Panc1 (cell line): Measurements from ENCODE around the gene GNS.

Experiments used
- POLR2AphosphoS5 ChIP-seq: IDR thresholded peaks from 2 replicates; pipeline ENCODE4 v1.6.1; 2012; ENCODE audit warnings: mild to moderate bottlenecking, low read depth, low read length, moderate library complexity
- SIN3A ChIP-seq: IDR thresholded peaks from 2 replicates; pipeline ENCODE4 v1.6.1; 2012; ENCODE audit warnings: low read depth, mild to moderate bottlenecking, low read length, moderate library complexity, borderline replicate concordance; ENCODE audit not compliant: insufficient read depth
- TCF7L2 ChIP-seq: IDR thresholded peaks from 2 replicates; pipeline ENCODE4 v1.6.1; 2011; ENCODE audit warnings: mild to moderate bottlenecking, low read depth, low read length, inconsistent platforms
- TF ChIP-seq, protein P1 (sequence below): fragments of 450-650 bp; IDR thresholded peaks from 2 replicates; pipeline ENCODE4 v1.5.1; 2017; ENCODE audit warnings: mild to moderate bottlenecking
- TF ChIP-seq, protein P2 (sequence below), 2 experiments: IDR thresholded peaks; 2 replicates each; pipeline ENCODE4 v1.6.1; 2011 to 2012; ENCODE audit warnings: low read depth in 2 of 2, control low read depth in 1 of 2, low read length in 1 of 2, mild to moderate bottlenecking in 1 of 2, moderate library complexity in 1 of 2; ENCODE audit not compliant: insufficient read depth in 1 of 2

DNA sequence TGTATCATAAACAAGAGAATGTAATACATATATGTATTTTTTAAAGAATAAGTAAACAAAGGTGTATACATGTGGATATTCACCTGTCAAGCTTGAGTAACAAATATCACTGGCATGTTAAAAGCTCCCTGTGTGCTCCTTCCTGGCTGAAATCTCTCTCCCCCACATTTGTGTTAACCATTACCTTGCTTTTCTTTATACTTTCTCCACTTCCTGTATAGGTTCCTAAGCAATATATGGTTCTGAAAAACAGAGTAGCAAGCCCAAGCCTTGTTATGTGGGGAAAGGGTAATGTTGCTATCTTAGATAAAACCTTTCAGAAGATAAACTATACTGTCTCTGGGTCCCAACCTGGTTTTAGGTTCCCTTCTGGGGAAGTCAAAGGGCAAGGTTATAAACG, 32.9 kb upstream of the GNS start:
- TF ChIP-seq, protein P1, sequence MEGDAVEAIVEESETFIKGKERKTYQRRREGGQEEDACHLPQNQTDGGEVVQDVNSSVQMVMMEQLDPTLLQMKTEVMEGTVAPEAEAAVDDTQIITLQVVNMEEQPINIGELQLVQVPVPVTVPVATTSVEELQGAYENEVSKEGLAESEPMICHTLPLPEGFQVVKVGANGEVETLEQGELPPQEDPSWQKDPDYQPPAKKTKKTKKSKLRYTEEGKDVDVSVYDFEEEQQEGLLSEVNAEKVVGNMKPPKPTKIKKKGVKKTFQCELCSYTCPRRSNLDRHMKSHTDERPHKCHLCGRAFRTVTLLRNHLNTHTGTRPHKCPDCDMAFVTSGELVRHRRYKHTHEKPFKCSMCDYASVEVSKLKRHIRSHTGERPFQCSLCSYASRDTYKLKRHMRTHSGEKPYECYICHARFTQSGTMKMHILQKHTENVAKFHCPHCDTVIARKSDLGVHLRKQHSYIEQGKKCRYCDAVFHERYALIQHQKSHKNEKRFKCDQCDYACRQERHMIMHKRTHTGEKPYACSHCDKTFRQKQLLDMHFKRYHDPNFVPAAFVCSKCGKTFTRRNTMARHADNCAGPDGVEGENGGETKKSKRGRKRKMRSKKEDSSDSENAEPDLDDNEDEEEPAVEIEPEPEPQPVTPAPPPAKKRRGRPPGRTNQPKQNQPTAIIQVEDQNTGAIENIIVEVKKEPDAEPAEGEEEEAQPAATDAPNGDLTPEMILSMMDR, result no peak
- TF ChIP-seq POLR2AphosphoS5 (no peak), TCF7L2 (no peak), SIN3A (no peak)
- TF ChIP-seq, protein P2, sequence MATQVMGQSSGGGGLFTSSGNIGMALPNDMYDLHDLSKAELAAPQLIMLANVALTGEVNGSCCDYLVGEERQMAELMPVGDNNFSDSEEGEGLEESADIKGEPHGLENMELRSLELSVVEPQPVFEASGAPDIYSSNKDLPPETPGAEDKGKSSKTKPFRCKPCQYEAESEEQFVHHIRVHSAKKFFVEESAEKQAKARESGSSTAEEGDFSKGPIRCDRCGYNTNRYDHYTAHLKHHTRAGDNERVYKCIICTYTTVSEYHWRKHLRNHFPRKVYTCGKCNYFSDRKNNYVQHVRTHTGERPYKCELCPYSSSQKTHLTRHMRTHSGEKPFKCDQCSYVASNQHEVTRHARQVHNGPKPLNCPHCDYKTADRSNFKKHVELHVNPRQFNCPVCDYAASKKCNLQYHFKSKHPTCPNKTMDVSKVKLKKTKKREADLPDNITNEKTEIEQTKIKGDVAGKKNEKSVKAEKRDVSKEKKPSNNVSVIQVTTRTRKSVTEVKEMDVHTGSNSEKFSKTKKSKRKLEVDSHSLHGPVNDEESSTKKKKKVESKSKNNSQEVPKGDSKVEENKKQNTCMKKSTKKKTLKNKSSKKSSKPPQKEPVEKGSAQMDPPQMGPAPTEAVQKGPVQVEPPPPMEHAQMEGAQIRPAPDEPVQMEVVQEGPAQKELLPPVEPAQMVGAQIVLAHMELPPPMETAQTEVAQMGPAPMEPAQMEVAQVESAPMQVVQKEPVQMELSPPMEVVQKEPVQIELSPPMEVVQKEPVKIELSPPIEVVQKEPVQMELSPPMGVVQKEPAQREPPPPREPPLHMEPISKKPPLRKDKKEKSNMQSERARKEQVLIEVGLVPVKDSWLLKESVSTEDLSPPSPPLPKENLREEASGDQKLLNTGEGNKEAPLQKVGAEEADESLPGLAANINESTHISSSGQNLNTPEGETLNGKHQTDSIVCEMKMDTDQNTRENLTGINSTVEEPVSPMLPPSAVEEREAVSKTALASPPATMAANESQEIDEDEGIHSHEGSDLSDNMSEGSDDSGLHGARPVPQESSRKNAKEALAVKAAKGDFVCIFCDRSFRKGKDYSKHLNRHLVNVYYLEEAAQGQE (IDR thresholded peaks at IDR 0.05; ENCODE audit: insufficient read depth in 1 of 2, low read depth in 2 of 2, low read length in 1 of 2), result no peak
